Rectal smooth muscle tissue (tissue), 1 donor: Measurements from ENCODE around the gene CARS1.
A peak's percentile ranks its signal among the peaks of the same experiment; 100 is the strongest.

Source experiments
- H3K27ac ChIP-seq: one replicate; pipeline ENCODE4 v1.7.0; 2013; ENCODE audit warnings: low read depth, low read length, inconsistent platforms
- H3K27me3 ChIP-seq: one replicate; pipeline ENCODE4 v1.7.0; 2013; ENCODE audit warnings: low read length; ENCODE audit not compliant: control insufficient read depth, insufficient read depth
- H3K36me3 ChIP-seq: one replicate; pipeline ENCODE4 v1.7.0; 2013; ENCODE audit warnings: low read length; ENCODE audit not compliant: control insufficient read depth, insufficient read depth
- H3K4me1 ChIP-seq: one replicate; pipeline ENCODE4 v1.7.0; 2013; ENCODE audit warnings: low read length; ENCODE audit not compliant: control insufficient read depth, insufficient read depth
- H3K4me3 ChIP-seq: one replicate; pipeline ENCODE4 v1.7.0; 2013; ENCODE audit warnings: low read length
- H3K9ac ChIP-seq: one replicate; pipeline ENCODE4 v1.7.0; 2013; ENCODE audit warnings: low read length

The CARS1 gene

GRCh38 chr11:3057069-3057963, at the start of gene CARS1:
Gene CARS1, minus strand, starts transcription at chr11:3057423. Its CDS starts 56 bp downstream, at chr11:3057367.
- Histone ChIP-seq H3K36me3 (peaks cover 6% of the 10 kb centered on the region), H3K27ac (peak within 1 kb of the TSS; percentile 86), H3K9ac (peak within 1 kb of the TSS; percentile 41), H3K4me1 (no peaks in the 10 kb centered on the region), H3K27me3 (no peaks in the 10 kb centered on the region), H3K4me3 (peak within 1 kb of the TSS; percentile 95)

GRCh38 chr11:3105791-3106735, 48.8 kb upstream of the CARS1 start:
- H3K36me3 ChIP-seq = peaks cover 18% of the 10 kb centered on the region
- no peaks in the 10 kb centered on the region for H3K4me1 ChIP-seq
- H3K4me3 ChIP-seq = no peak overlapping the region
- no peak overlapping the region for H3K9ac ChIP-seq
- no peaks in the 10 kb centered on the region for H3K27me3 ChIP-seq
- H3K27ac ChIP-seq = no peak overlapping the region

GRCh38 chr11:3104961-3105790, 48.0 kb upstream of the CARS1 start:
- H3K27me3 ChIP-seq = no peaks in the 10 kb centered on the region
- H3K27ac ChIP-seq = no peak overlapping the region
- peaks cover 18% of the 10 kb centered on the region for H3K36me3 ChIP-seq
- no peak overlapping the region for H3K9ac ChIP-seq
- H3K4me1 ChIP-seq = no peaks in the 10 kb centered on the region
- H3K4me3 ChIP-seq = no peak overlapping the region

DNA sequence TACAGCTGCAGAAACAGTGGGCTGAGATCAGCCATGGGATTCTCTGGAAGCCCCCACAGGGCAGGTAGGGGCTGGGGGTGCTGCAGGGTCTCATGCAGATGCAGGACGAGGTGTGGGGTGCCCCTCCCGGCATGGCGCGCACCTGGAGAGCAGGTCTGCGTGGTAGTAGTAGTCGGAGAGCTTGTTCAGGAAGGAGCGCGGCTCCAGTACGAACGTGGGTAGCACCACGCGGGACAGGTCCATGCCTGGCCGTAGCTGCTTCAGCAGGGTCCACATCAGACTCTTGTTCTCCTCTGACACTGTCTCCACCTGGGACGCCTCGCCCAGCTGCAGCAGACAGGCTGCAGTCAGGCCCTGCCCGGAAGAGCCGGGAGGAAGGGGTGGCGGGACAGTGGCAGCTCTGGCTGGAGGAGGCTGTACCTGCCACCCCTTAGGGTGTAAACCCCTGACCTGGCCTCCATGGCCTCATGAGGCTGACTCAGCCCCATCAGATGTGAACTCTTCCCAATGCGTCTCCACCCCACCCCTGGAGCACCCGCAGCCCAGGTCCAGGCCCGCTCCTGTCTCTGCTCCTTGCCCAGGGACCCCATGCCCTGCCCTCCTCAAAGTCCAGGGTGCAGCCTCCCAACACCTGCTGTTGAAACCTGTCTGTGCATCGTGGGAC, 47.0 kb upstream of the CARS1 start:
- H3K36me3 ChIP-seq = peaks cover 18% of the 10 kb centered on the region
- no peaks in the 10 kb centered on the region for H3K27me3 ChIP-seq
- H3K4me3 ChIP-seq = no peak overlapping the region
- no peak overlapping the region for H3K9ac ChIP-seq
- H3K4me1 ChIP-seq = no peaks in the 10 kb centered on the region
- H3K27ac ChIP-seq = no peak overlapping the region

DNA sequence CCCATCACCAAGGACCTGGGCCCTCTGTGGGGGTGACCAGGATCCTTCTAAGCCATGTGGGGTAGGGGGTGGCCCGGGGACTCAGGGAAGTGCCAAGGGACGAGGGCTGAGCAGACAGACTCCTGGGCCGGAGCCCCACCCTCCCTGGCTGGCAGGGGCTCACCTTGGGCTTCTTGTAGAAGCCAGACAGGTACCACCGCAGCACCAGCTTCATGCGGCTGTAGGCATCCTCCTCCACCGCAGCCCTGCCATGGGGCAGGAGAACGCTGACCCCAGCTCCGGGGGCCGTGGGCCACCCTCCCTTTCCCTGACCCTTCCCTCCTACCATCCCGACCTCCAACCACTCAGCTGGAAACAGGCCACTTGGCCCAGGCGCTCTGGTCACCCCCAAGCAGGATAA, 45.9 kb upstream of the CARS1 start:
- H3K27me3 ChIP-seq = no peaks in the 10 kb centered on the region
- peaks cover 21% of the 10 kb centered on the region for H3K36me3 ChIP-seq
- H3K4me1 ChIP-seq = no peaks in the 10 kb centered on the region
- H3K27ac ChIP-seq = no peak overlapping the region
- no peak overlapping the region for H3K4me3 ChIP-seq
- no peak overlapping the region for H3K9ac ChIP-seq

- Histone ChIP-seq H3K36me3 (peaks cover 21% of the 10 kb centered on the region), H3K4me3 (no peak overlapping the region), H3K27ac (no peak overlapping the region), H3K27me3 (no peaks in the 10 kb centered on the region), H3K4me1 (no peaks in the 10 kb centered on the region), H3K9ac (no peak overlapping the region)
Measured at GRCh38 chr11:3102641-3102921, 45.4 kb upstream of the CARS1 start.

DNA sequence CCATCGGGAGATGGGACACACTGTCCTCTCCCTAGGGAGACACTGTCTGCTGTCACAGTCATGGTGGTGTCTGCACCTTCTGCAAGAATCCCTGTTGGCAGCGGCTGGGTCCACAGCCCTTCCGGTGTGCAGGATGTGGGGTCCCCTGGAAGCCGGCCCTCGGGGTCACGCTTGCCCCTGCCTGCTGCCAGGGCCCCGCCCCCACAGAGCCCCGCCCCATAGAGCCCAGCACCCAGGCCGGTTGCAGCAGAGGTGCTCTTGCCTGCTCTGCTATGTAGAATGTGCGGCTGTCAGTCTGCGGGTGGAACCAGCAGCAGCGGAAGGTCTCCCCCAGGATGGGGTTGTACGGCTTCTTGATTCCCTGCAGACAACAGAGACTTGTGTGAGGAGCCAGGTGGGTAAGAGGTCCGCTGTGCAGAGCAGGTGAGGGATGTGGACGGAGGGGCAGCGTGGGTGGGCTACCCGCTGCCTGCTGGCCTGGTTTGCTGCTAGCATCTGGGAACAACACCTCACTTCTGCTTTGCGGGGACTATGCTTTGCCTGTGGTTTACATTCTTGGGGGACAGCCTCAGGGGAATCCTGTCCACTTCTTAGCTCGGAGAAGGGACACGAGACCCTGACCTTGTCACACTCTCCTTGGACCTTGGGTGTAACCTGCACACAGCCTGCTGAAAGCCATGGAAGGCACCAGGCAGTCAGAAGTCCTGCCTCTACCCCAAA, 44.9 kb upstream of the CARS1 start:
- Histone ChIP-seq H3K36me3 (peaks cover 18% of the 10 kb centered on the region), H3K4me3 (no peak overlapping the region), H3K4me1 (no peaks in the 10 kb centered on the region), H3K27ac (no peak overlapping the region), H3K27me3 (no peaks in the 10 kb centered on the region), H3K9ac (no peak overlapping the region)

DNA sequence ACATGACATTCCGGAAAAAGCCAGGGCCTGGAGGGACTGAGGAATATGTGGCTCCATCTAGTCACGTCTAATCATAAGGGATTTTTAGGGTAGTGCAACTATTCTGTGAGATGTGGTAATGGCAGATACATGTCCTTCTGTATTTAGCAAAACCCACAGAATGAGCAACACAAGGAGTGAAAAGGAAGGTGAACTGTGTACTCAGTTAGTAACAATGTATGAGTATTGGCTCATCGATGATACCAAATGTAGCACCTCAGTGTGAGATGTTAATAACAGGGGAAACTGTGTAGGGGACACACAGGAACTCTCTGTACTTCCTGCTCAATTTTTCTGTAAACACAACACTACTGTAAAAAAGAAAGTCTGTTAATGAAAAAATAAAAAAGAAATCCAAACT, 42.0 kb upstream of the CARS1 start:
- H3K36me3 ChIP-seq = peaks cover 15% of the 10 kb centered on the region
- H3K4me3 ChIP-seq = no peak overlapping the region
- no peaks in the 10 kb centered on the region for H3K27me3 ChIP-seq
- H3K27ac ChIP-seq = no peak overlapping the region
- no peaks in the 10 kb centered on the region for H3K4me1 ChIP-seq
- H3K9ac ChIP-seq = no peak overlapping the region

- no peaks in the 10 kb centered on the region for H3K27me3 ChIP-seq
- no peak overlapping the region for H3K9ac ChIP-seq
- no peaks in the 10 kb centered on the region for H3K4me1 ChIP-seq
- H3K4me3 ChIP-seq = no peak overlapping the region
- H3K27ac ChIP-seq = no peak overlapping the region
- H3K36me3 ChIP-seq = peaks cover 11% of the 10 kb centered on the region
Measured at GRCh38 chr11:3096909-3097530, 39.8 kb upstream of the CARS1 start.

- H3K9ac ChIP-seq = no peak overlapping the region
- no peaks in the 10 kb centered on the region for H3K27me3 ChIP-seq
- H3K36me3 ChIP-seq = peaks cover 8% of the 10 kb centered on the region
- H3K27ac ChIP-seq = peak overlapping the region; percentile 33
- no peak overlapping the region for H3K4me3 ChIP-seq
- H3K4me1 ChIP-seq = no peaks in the 10 kb centered on the region
Measured at GRCh38 chr11:3095712-3096361, 38.6 kb upstream of the CARS1 start.
